Vagina (tissue), 2 donors: ENCODE results near the gene MEIS3.

ENCODE experiments used
- CTCF ChIP-seq, 3 experiments: fragments of 450-650 bp in 2 of 3; fragments of 200-600 bp in 1 of 3; sonication (generic) in 1 of 3; IDR thresholded peaks; one replicate each; pipeline ENCODE4 v1.5.1; 2017 to 2019; ENCODE audit warnings: antibody characterized with exemption in 3 of 3, mild to moderate bottlenecking in 2 of 3, moderate library complexity in 2 of 3
- POLR2A ChIP-seq, 2 donors: fragments of 450-650 bp; IDR thresholded peaks; one replicate each; pipeline ENCODE4 v1.6.1; 2017; ENCODE audit warnings: antibody characterized with exemption in 2 of 2, mild to moderate bottlenecking in 2 of 2, moderate library complexity in 2 of 2
- POLR2AphosphoS5 ChIP-seq, 2 donors: sonication (generic); formaldehyde crosslinking; IDR thresholded peaks; one replicate each; pipeline ENCODE4 v1.9.0; 2017; ENCODE audit warnings: antibody characterized with exemption in 2 of 2, mild to moderate bottlenecking in 2 of 2, low read depth in 1 of 2; ENCODE audit not compliant: insufficient read depth in 1 of 2

- no peak for TF ChIP-seq CTCF (IDR thresholded peaks at IDR 0.05)
- no peak for TF ChIP-seq POLR2A (IDR thresholded peaks at IDR 0.05)
- TF ChIP-seq POLR2AphosphoS5 (IDR thresholded peaks at IDR 0.05; ENCODE audit: insufficient read depth in 1 of 2, low read depth in 1 of 2): no peak
These were observed 41.5 kb downstream of the MEIS3 start for GRCh38 chr19:47377801-47378200.
